Stomach (tissue), 19 donors: ENCODE data around the gene LTBR. TPM values are rescaled to one million over a fixed set of nuclear protein-coding genes. Genes with fewer than 3 reads are reported as not detected.
A peak's percentile ranks its signal among the peaks of the same experiment; 100 is the strongest.

Experiments used
- DNase-seq, 2 donors: peaks; one replicate each; pipeline versions ENCODE4 v3.0.0 to v3.0.0-alpha.2; 2013 to 2019
- H3K27ac ChIP-seq, 5 donors: fragments of 200-600 bp in 4 of 5; sonication (generic) in 4 of 5; one replicate each; pipeline ENCODE4 v1.5.1; 2013 to 2019; ENCODE audit warnings: mild to moderate bottlenecking in 1 of 5, moderate library complexity in 1 of 5
- H3K27me3 ChIP-seq, 3 donors: fragments of 200-600 bp; sonication (generic); one replicate each; pipeline ENCODE4 v1.5.1; 2017 to 2019; ENCODE audit warnings: mixed run types in 1 of 3
- H3K36me3 ChIP-seq, 4 donors: fragments of 200-600 bp; sonication (generic); 1 replicate in 3 of 4; 2 replicates in 1 of 4; pipeline ENCODE4 v1.5.1; 2016 to 2019
- H3K4me1 ChIP-seq, 4 donors: fragments of 200-600 bp; sonication (generic); one replicate each; pipeline ENCODE4 v1.5.1; 2016 to 2019
- H3K4me3 ChIP-seq, 4 donors: fragments of 200-600 bp; sonication (generic) in 3 of 4; one replicate each; pipeline ENCODE4 v1.5.1; 2016 to 2019; ENCODE audit warnings: mild to moderate bottlenecking in 1 of 4
- H3K9me3 ChIP-seq, 4 donors: fragments of 200-600 bp; sonication (generic); one replicate each; pipeline ENCODE4 v1.5.1; 2016 to 2019
- EP300 ChIP-seq: sonication (generic); formaldehyde crosslinking; IDR thresholded peaks from one replicate; pipeline ENCODE4 v1.6.1; 2017; ENCODE audit warnings: antibody characterized with exemption
- POLR2A ChIP-seq, 4 donors: fragments of 450-650 bp; IDR thresholded peaks; one replicate each; pipeline ENCODE4 v1.6.1; 2016; ENCODE audit warnings: antibody characterized with exemption in 4 of 4, control low read depth in 2 of 4, mild to moderate bottlenecking in 1 of 4, moderate library complexity in 1 of 4
- POLR2AphosphoS5 ChIP-seq, 3 donors: sonication (generic); formaldehyde crosslinking; IDR thresholded peaks; one replicate each; pipeline ENCODE4 v1.6.1; 2016; ENCODE audit warnings: antibody characterized with exemption in 3 of 3
- WGBS, 5 donors: extraction: QIAGEN DNeasy Blood & Tissue Kit in 3 of 5; methylation state at CpG; one replicate each; pipeline versions ENCODE4 v1.1.5 to v1.1.7; 2013 to 2018; 5-methylcytosine and 5-hydroxymethylcytosine counted together
- intact Hi-C: fragments of 100-400 bp; cut with DNase I; formaldehyde crosslinking; loops from one replicate; pipeline ENCODE4 v1.15.1; 2023; ENCODE audit warnings: low total_unique reads
- long read RNA-seq, 10 donors: transcript quantifications; one replicate each; lab custom pipeline, GENCODE V29; 2026
- polyA plus RNA-seq, 3 donors: library from polyadenylated mRNA; stranded (reverse); fragments of 200-250 nt; gene quantifications; one replicate each; pipeline ENCODE4 v1.2.3, GENCODE V29; 2013
- total RNA-seq, 5 donors: library from RNA; depleted of rRNA; stranded (reverse); fragments of >200 nt; gene quantifications; one replicate each; pipeline versions ENCODE4 v1.1.0 to v1.2.3, GENCODE V29; 2014 to 2016
- TF ChIP-seq, protein P1 (sequence below), 7 experiments: fragments of 450-650 bp in 4 of 7; fragments of 200-600 bp in 3 of 7; sonication (generic) in 3 of 7; IDR thresholded peaks; one replicate each; pipeline ENCODE4 v1.5.1; 2016 to 2019; ENCODE audit warnings: antibody characterized with exemption in 7 of 7, control low read depth in 2 of 7, mild to moderate bottlenecking in 1 of 7
- donor health status: healthy with polysubstance abuse.
- donor health status: Bipolar disorder and iron deficiency.
- donor health status: healthy.

Gene LTBR
- 100 to 1,000 TPM in 3 of 5 donors, 10 to 100 TPM in 2; 27.5 to 471 (median 126) TPM for total RNA-seq
- 10 to 100 TPM; 47.3 to 76.3 (median 48.3) TPM for polyA plus RNA-seq
- long read RNA-seq, donor 1, transcript LTBR-201 (10 exons, 2,260 nt), result major isoform, 5 of 7 reads
- long read RNA-seq, donor 1, partial matches to known transcripts, result 0 of 7 reads
- long read RNA-seq, donor 1, other reads (novel, unspliced or antisense), result 0 of 7 reads
- long read RNA-seq, donor 2, transcript LTBR-201 (10 exons, 2,260 nt), result major isoform, 7 of 11 reads
- long read RNA-seq, donor 2, partial matches to known transcripts, result 0 of 11 reads
- long read RNA-seq, donor 2, other reads (novel, unspliced or antisense), result 0 of 11 reads
- long read RNA-seq, donor 3, transcript LTBR-201 (10 exons, 2,260 nt), result major isoform, 5 of 7 reads
- long read RNA-seq, donor 3, partial matches to known transcripts, result 0 of 7 reads
- long read RNA-seq, donor 3, other reads (novel, unspliced or antisense), result 0 of 7 reads
- long read RNA-seq, donor 4, result 0 reads
- long read RNA-seq, donor 5, transcript LTBR-201 (10 exons, 2,260 nt), result major isoform, 12 of 15 reads
- long read RNA-seq, donor 5, partial matches to known transcripts, result 0 of 15 reads
- long read RNA-seq, donor 5, other reads (novel, unspliced or antisense), result 0 of 15 reads
- long read RNA-seq, donor 6, transcript LTBR-201 (10 exons, 2,260 nt), result major isoform, 10 of 34 reads
- long read RNA-seq, donor 6, partial matches to known transcripts, result 15 of 34 reads
- long read RNA-seq, donor 6, other reads (novel, unspliced or antisense), result 0 of 34 reads
- long read RNA-seq, donor 7, transcript LTBR-201 (10 exons, 2,260 nt), result major isoform, 14 of 34 reads
- long read RNA-seq, donor 7, partial matches to known transcripts, result 17 of 34 reads
- long read RNA-seq, donor 7, other reads (novel, unspliced or antisense), result 0 of 34 reads
- long read RNA-seq, donor 8, transcript LTBR-201 (10 exons, 2,260 nt), result major isoform, 13 of 14 reads
- long read RNA-seq, donor 8, partial matches to known transcripts, result 0 of 14 reads
- long read RNA-seq, donor 8, other reads (novel, unspliced or antisense), result 0 of 14 reads
- long read RNA-seq, donor 9, partial matches to known transcripts, result 0 of 3 reads
- long read RNA-seq, donor 9, other reads (novel, unspliced or antisense), result 0 of 3 reads
- long read RNA-seq, donor 10, partial matches to known transcripts, result 0 of 6 reads
- long read RNA-seq, donor 10, other reads (novel, unspliced or antisense), result 0 of 6 reads

GRCh38 chr12:6383572-6384498 is at the start of gene LTBR:
LTBR (plus strand) TSS chr12:6384162; CDS start chr12:6384359, 197 bp downstream.
- peaks cover 37 to 70% (median 54%) of the 10 kb centered on the region in 4 donors for H3K4me1 ChIP-seq

DNA sequence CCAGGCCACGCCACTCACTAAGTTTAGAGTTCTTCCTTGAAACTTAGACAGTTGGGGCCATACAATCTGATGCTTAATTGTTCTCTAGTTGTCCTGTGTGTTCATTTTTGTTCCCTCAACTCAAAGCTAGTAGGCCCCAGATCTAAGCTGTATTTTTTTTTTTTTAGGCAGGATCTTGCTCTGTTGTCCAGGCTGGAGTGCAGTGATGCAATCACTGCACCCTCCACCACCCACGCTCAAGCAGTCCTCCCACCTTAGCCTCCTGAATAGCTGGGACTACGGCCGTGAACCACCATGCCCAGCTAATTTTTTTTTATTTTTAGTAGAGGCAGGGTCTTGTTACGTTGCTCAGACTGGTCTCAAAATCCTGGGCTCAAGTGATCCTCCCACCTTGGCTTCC is 49.6 kb upstream of the LTBR start:
- intact Hi-C loops, result loop anchor here (10.0 kb wide), 1 partner anchor 50 kb away; the partner anchor contains the start of gene LTBR
- DNase-seq, result no peak
- WGBS, 5 donors, result 56 to 64% (median 61%) methylated on average over 5 of the region's 5 CpGs
- Histone ChIP-seq H3K4me1 (peaks cover 67 to 97% (median 89%) of the 10 kb centered on the region in 4 donors), H3K27me3 (no peaks in the 10 kb centered on the region), H3K36me3 (peaks cover 43 to 54% (median 53%) of the 10 kb centered on the region in 4 donors), H3K27ac (peak overlapping the region; percentile 85 to 99 (median 97)), H3K4me3 (peak overlapping the region in 2 of 4 donors; percentile 75 to 92), H3K9me3 (no peaks in the 10 kb centered on the region)
- TF ChIP-seq, protein P1, sequence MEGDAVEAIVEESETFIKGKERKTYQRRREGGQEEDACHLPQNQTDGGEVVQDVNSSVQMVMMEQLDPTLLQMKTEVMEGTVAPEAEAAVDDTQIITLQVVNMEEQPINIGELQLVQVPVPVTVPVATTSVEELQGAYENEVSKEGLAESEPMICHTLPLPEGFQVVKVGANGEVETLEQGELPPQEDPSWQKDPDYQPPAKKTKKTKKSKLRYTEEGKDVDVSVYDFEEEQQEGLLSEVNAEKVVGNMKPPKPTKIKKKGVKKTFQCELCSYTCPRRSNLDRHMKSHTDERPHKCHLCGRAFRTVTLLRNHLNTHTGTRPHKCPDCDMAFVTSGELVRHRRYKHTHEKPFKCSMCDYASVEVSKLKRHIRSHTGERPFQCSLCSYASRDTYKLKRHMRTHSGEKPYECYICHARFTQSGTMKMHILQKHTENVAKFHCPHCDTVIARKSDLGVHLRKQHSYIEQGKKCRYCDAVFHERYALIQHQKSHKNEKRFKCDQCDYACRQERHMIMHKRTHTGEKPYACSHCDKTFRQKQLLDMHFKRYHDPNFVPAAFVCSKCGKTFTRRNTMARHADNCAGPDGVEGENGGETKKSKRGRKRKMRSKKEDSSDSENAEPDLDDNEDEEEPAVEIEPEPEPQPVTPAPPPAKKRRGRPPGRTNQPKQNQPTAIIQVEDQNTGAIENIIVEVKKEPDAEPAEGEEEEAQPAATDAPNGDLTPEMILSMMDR (IDR thresholded peaks at IDR 0.05), result no peak
- TF ChIP-seq EP300 (no peak), POLR2A (IDR thresholded peaks at IDR 0.05) (no peak), POLR2AphosphoS5 (IDR thresholded peaks at IDR 0.05) (no peak)

More at GRCh38 chr12:6383572-6384498, at the start of gene LTBR:
- no peaks in the 10 kb centered on the region for H3K27me3 ChIP-seq
- DNase-seq, result peak; percentile 97
- peak within 1 kb of the TSS; percentile 95 to 98 (median 96) for H3K27ac ChIP-seq
- WGBS, 5 donors, result 4 to 7% (median 6%) methylated on average over 15 to 62 of the region's 62 CpGs
- H3K9me3 ChIP-seq, result no peaks in the 10 kb centered on the region
- H3K36me3 ChIP-seq, result peaks cover 23 to 31% (median 30%) of the 10 kb centered on the region in 4 donors
- peak within 1 kb of the TSS; percentile 69 to 80 (median 76) for H3K4me3 ChIP-seq
- intact Hi-C loops, result loop anchor here (10.0 kb wide), 1 partner anchor 49 kb away; no protein-coding TSS in a partner anchor
- TF ChIP-seq POLR2AphosphoS5 (IDR thresholded peaks at IDR 0.05) (peak; percentile 90 to 97 (median 92)), EP300 (no peak), POLR2A (IDR thresholded peaks at IDR 0.05) (peak in 2 of 4 donors; percentile 10 to 41)
- TF ChIP-seq, protein P1 (IDR thresholded peaks at IDR 0.05), result peak in 1 of 7 experiments; percentile 26

- H3K4me3 ChIP-seq, result peak overlapping the region; percentile 75 to 92 (median 82)
- H3K4me1 ChIP-seq, result peaks cover 72 to 96% (median 89%) of the 10 kb centered on the region in 4 donors
- no peaks in the 10 kb centered on the region for H3K27me3 ChIP-seq
- no peak for TF ChIP-seq EP300
- TF ChIP-seq POLR2AphosphoS5 (IDR thresholded peaks at IDR 0.05), result no peak
- no peak for TF ChIP-seq POLR2A (IDR thresholded peaks at IDR 0.05)
- TF ChIP-seq, protein P1 (IDR thresholded peaks at IDR 0.05), result no peak
- H3K9me3 ChIP-seq, result no peaks in the 10 kb centered on the region
- peak; percentile 43 to 52 for DNase-seq
- intact Hi-C loops, result loop anchor here (10.0 kb wide), 1 partner anchor 50 kb away; the partner anchor contains the start of gene LTBR
- WGBS, 5 donors, result 13 to 22% (median 18%) methylated on average over 13 of the region's 13 CpGs
- H3K27ac ChIP-seq, result peak overlapping the region; percentile 85 to 99 (median 97)
- peaks cover 37 to 48% (median 47%) of the 10 kb centered on the region in 4 donors for H3K36me3 ChIP-seq
These were observed 49.0 kb upstream of the LTBR start for GRCh38 chr12:6334940-6335450.
